Uterus (tissue), 4 donors: ENCODE results near the gene DNAAF1. TPM values are rescaled to one million over a fixed set of nuclear protein-coding genes. Genes with fewer than 3 reads are reported as not detected.

ENCODE experiments used
- DNase-seq, 2 donors: peaks; one replicate each; pipeline ENCODE4 v3.0.0-alpha.2; 2019 to 2020
- H3K27ac ChIP-seq, 2 donors: fragments of 200-600 bp; sonication (generic); 1 replicate in 1 of 2; 2 replicates in 1 of 2; pipeline ENCODE4 v1.5.1; 2016 to 2018
- H3K27me3 ChIP-seq, 2 donors: fragments of 200-600 bp; sonication (generic); one replicate each; pipeline ENCODE4 v1.5.1; 2018 to 2019; ENCODE audit warnings: control low read depth in 1 of 2
- H3K36me3 ChIP-seq, 2 donors: fragments of 200-600 bp; sonication (generic); one replicate each; pipeline ENCODE4 v1.5.1; 2019; ENCODE audit warnings: control low read depth in 1 of 2
- H3K4me1 ChIP-seq, 2 donors: fragments of 200-600 bp; sonication (generic); one replicate each; pipeline ENCODE4 v1.5.1; 2018 to 2019; ENCODE audit warnings: control low read depth in 1 of 2
- H3K4me3 ChIP-seq, 2 donors: fragments of 200-600 bp; sonication (generic); 1 replicate in 1 of 2; 2 replicates in 1 of 2; pipeline ENCODE4 v1.5.1; 2018 to 2019; ENCODE audit warnings: mild to moderate bottlenecking in 1 of 2
- H3K9me3 ChIP-seq, 2 donors: fragments of 200-600 bp; sonication (generic); one replicate each; pipeline ENCODE4 v1.5.1; 2019; ENCODE audit warnings: control low read depth in 1 of 2
- POLR2A ChIP-seq, 2 donors: fragments of 450-650 bp; IDR thresholded peaks; one replicate each; pipeline ENCODE4 v1.6.1; 2016; ENCODE audit warnings: antibody characterized with exemption in 2 of 2, mild to moderate bottlenecking in 1 of 2, moderate library complexity in 1 of 2
- intact Hi-C: fragments of 100-400 bp; cut with DNase I; formaldehyde crosslinking; loops from one replicate; pipeline ENCODE4 v1.15.1; 2023; ENCODE audit warnings: low total_unique reads
- total RNA-seq, 4 donors: library from RNA; depleted of rRNA in 3 of 4; stranded (reverse); fragments of >200 nt in 3 of 4; gene quantifications; one replicate each; pipeline versions ENCODE4 v1.1.0 to v1.2.4, GENCODE V29; 2014 to 2023
- TF ChIP-seq, protein P1 (sequence below), 4 experiments: fragments of 200-600 bp in 2 of 4; fragments of 450-650 bp in 2 of 4; sonication (generic) in 2 of 4; IDR thresholded peaks; one replicate each; pipeline ENCODE4 v1.5.1; 2016 to 2019; ENCODE audit warnings: antibody characterized with exemption in 4 of 4, mild to moderate bottlenecking in 2 of 4, moderate library complexity in 1 of 4
- donor health status: DM: yes; HTN: yes; CAD: no.

DNAAF1 gene
- total RNA-seq, 4 donors from 2014 or later = 0.77 to 8.2 (median 2.7) TPM

DNA sequence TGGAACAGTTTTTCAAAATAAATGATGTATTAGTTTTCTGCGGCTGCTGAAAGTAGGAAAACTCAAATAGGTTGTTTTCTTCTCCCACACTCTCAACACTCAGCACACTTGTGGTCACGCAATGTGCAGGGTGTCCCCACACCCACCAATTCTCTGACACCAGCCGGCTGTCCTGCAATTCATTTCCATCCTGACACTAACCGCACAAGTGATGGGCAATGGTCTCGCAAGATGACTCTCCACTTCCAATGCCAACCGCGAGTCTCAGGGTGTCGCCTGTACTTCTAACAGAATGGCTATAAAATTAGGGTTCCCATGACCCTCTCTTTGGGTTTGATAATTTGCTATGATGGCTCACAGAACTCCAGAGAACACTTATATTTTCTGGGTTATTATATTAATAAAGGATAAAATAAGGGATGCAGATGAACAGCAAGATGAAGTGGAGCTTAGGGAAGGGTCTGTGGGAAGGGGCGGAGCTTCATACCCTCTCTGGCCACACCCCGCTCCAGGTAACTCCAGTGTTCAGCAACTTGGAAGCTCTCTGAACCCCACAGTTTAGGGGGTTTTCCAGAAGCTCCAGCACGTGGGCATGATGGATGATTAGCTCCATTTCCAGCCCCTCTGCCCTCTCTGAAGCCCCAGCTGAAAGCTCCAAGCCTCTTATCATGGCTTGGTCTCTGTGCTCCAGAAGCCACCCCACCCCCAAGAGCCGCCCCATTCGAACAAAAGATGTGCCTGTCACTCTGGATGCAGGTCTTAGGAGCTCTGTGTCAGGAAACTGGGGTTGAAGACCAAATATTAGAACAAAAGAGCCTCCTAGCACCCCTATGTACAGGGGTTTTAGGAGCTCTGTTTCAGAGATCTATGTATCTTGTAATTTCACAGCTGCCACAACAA, 21.9 kb downstream of the DNAAF1 start:
- intact Hi-C loops = no loop called here

DNA sequence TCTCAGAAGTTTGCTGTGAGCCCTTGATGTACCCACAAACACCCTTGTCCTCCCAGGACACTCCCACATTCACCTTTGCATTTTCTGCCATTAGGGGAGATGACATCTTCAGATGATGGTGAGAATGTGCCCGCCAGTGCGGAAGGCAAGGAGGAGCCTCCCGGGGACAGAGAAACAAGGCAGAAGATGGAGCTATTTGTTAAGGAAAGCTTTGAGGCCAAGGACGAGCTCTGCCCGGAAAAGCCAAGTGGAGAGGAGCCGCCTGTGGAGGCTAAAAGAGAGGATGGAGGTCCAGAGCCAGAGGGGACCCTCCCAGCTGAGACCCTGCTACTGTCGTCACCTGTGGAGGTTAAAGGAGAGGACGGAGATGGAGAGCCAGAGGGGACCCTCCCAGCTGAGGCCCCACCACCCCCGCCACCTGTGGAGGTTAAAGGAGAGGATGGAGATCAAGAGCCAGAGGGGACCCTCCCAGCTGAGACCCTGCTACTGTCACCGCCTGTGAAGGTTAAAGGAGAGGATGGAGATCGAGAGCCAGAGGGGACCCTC, 24.7 kb downstream of the DNAAF1 start:
- Histone ChIP-seq H3K36me3 (no peaks in the 10 kb centered on the region), H3K27me3 (no peaks in the 10 kb centered on the region), H3K4me1 (no peaks in the 10 kb centered on the region), H3K4me3 (no peak overlapping the region), H3K9me3 (no peaks in the 10 kb centered on the region), H3K27ac (no peak overlapping the region)
- intact Hi-C loops = no loop called here
- no peak for DNase-seq
- TF ChIP-seq, protein P1, sequence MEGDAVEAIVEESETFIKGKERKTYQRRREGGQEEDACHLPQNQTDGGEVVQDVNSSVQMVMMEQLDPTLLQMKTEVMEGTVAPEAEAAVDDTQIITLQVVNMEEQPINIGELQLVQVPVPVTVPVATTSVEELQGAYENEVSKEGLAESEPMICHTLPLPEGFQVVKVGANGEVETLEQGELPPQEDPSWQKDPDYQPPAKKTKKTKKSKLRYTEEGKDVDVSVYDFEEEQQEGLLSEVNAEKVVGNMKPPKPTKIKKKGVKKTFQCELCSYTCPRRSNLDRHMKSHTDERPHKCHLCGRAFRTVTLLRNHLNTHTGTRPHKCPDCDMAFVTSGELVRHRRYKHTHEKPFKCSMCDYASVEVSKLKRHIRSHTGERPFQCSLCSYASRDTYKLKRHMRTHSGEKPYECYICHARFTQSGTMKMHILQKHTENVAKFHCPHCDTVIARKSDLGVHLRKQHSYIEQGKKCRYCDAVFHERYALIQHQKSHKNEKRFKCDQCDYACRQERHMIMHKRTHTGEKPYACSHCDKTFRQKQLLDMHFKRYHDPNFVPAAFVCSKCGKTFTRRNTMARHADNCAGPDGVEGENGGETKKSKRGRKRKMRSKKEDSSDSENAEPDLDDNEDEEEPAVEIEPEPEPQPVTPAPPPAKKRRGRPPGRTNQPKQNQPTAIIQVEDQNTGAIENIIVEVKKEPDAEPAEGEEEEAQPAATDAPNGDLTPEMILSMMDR (IDR thresholded peaks at IDR 0.05) = no peak
- TF ChIP-seq POLR2A (IDR thresholded peaks at IDR 0.05) = no peak

More for the DNA sequence above, 21.9 kb downstream of the DNAAF1 start:
- DNase-seq = no peak
- Histone ChIP-seq H3K27me3 (no peaks in the 10 kb centered on the region), H3K9me3 (no peaks in the 10 kb centered on the region), H3K4me1 (no peaks in the 10 kb centered on the region), H3K36me3 (no peaks in the 10 kb centered on the region), H3K27ac (no peak overlapping the region), H3K4me3 (no peak overlapping the region)
- TF ChIP-seq, protein P1 (IDR thresholded peaks at IDR 0.05) = no peak
- TF ChIP-seq POLR2A (IDR thresholded peaks at IDR 0.05) = no peak

DNA sequence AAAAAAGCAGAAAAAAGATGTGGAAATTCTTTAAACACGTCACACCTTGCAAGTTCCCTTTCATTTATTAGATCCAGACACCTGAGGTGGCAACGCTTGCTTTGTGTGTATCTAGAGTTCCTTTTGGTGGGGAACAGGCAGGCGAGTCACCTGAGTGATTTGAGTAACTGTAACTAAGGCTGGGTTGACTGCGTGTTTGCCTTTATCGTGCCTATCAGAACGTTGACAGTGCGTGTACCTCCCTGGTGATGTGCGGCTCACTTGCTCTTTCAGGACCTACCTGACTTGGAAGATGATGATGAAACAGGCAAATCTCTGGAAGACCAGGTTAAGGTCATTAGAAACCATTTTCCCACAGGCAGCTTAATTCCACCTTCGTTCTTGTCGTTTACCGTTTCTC, 29.3 kb downstream of the DNAAF1 start:
- DNase-seq = no peak
- peaks cover 0 to 15% of the 10 kb centered on the region in 2 donors for H3K4me1 ChIP-seq
- H3K36me3 ChIP-seq = no peaks in the 10 kb centered on the region
- H3K4me3 ChIP-seq = no peak overlapping the region
- H3K27me3 ChIP-seq = no peaks in the 10 kb centered on the region
- no peak overlapping the region for H3K27ac ChIP-seq
- intact Hi-C loops = no loop called here
- H3K9me3 ChIP-seq = no peaks in the 10 kb centered on the region
- TF ChIP-seq POLR2A (IDR thresholded peaks at IDR 0.05) = no peak
- TF ChIP-seq, protein P1 (IDR thresholded peaks at IDR 0.05) = no peak

DNA sequence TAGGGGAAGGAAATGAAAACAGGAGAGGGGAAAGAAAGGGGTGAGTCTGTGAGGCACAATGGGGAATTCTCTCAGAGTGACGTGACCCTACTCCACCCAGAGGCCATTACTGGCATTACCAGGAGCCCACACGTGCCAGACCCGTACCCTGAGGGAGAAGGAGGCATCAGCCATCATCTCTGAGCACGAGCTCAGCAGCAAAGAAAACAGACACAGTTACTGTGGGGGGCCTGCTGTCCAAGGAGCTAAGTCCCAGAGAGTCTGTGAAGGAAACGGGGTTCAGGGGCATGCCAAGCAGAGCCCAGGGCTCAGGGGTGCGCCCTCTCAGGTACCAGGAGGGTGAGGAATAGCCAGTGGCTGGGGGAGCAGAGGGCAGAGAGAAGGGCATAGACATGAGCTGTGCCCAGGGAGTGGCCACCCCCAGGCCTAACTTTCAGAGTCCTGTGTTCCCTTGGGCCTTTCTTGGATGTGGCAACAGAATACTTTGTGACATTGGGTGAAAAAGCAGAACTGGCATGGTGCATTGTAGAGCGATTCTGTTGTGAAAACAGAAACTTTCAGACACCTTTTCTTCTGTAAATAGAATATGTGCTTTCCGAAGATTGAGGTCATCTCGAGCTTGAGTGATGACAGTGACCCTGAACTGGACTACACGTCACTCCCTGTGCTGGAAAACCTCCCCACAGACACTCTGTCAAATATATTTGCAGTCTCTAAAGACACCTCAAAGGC, 30.4 kb downstream of the DNAAF1 start:
- H3K9me3 ChIP-seq = no peaks in the 10 kb centered on the region
- DNase-seq = peak; percentile 30 to 49
- H3K36me3 ChIP-seq = no peaks in the 10 kb centered on the region
- H3K27me3 ChIP-seq = no peaks in the 10 kb centered on the region
- TF ChIP-seq, protein P1 (IDR thresholded peaks at IDR 0.05) = peak; percentile 35 to 68 (median 44)
- no peak for TF ChIP-seq POLR2A (IDR thresholded peaks at IDR 0.05)
- H3K4me3 ChIP-seq = no peak overlapping the region
- peaks cover 0 to 15% of the 10 kb centered on the region in 2 donors for H3K4me1 ChIP-seq
- peak overlapping the region; percentile 78 to 89 for H3K27ac ChIP-seq
- intact Hi-C loops = no loop called here
